Measurements from ENCODE around the gene ITGAL.

DNA sequence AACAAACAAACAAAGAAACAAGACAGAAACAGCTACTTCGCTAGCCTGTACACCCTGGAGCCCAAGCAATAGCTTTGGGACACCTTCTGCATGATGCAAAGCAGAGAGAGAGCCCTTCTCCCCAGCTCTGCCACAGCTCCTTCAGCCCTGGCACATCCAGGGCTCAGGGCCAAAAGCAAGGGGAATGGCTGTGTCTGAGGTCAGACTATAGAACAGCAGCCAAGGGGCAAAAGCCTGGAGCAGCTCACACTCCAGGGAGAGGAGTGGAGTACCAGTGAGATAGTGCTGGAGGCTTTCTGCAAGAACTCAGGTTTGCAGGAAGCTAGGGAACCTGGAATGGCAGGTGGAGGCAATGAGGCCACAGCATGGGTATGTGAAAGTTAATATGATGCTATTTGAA, 15.3 kb upstream of the ITGAL start:
- TF ChIP-seq, protein P1, sequence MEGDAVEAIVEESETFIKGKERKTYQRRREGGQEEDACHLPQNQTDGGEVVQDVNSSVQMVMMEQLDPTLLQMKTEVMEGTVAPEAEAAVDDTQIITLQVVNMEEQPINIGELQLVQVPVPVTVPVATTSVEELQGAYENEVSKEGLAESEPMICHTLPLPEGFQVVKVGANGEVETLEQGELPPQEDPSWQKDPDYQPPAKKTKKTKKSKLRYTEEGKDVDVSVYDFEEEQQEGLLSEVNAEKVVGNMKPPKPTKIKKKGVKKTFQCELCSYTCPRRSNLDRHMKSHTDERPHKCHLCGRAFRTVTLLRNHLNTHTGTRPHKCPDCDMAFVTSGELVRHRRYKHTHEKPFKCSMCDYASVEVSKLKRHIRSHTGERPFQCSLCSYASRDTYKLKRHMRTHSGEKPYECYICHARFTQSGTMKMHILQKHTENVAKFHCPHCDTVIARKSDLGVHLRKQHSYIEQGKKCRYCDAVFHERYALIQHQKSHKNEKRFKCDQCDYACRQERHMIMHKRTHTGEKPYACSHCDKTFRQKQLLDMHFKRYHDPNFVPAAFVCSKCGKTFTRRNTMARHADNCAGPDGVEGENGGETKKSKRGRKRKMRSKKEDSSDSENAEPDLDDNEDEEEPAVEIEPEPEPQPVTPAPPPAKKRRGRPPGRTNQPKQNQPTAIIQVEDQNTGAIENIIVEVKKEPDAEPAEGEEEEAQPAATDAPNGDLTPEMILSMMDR (optimal IDR thresholded peaks at IDR 0.05 in 1 of 3, IDR thresholded peaks at IDR 0.05 in 1 of 3, conservative IDR thresholded peaks at IDR 0.05 in 1 of 3; ENCODE audit: extremely low read depth in 1 of 3, insufficient read depth in 2 of 3, low read length in 3 of 3), result no peak
- no peak for TF ChIP-seq EZH2 (IDR thresholded peaks at IDR 0.05; ENCODE audit: low read length)

Measured in keratinocyte (primary cell).